HTERT RPE-1 (cell line): ENCODE data around the gene HBP1.
"Not testable (repeated sequence)": the region's sequence is repeated elsewhere in the genome, so short reads cannot be mapped to it uniquely, and the experiment has no call there.

Source experiments
- in situ Hi-C: fragments of 300-500 bp; cut with MboI; formaldehyde crosslinking; loops from 4 replicates; pipeline ENCODE4 v1.14.3; 2020; ENCODE audit warnings: low sequenced_read_pairs

The HBP1 gene

GRCh38 chr7:107168233-107169119 is at the start of gene HBP1:
HBP1 (plus strand) TSS chr7:107169003; CDS start chr7:107179894, 10,891 bp downstream.
- in situ Hi-C loops: no loop called here

DNA sequence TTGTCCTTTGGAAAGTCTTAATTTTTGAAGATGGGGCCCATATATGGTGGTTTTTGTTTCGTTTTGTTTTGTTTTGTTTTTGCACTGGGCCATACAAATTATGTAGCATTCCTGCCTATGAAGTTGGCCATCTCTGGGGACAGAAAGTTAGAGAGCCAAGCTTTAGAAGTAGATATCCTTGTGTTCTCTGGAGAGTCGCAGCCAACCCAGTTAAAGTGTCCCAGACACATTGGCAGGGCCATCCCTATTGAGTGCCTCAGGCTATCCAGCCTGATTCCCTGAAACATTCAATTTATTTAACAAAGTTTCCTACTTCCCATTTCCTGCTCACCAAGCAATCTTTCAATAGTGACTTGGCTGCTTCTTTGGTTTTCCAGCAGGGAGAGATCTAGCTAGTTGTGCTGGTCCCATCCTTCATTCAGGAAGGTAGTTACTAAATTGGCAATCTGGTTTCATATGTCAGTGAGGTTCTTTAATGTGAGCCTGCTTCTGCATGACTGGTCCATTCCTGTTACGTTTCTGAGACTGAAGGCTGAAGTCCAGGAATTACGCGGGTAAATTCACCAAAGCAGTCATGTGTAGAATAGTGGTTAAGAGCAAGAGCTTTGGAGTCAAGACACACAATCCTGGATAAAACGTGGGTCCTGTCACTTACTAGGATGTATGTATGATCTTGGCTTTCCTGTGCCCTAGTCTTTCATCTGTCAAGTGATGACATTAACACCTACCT is 49.3 kb upstream of the HBP1 start:
- in situ Hi-C loops: no loop called here

- in situ Hi-C loops: no loop called here
These were observed 46.3 kb upstream of the HBP1 start for GRCh38 chr7:107122486-107122911.

DNA sequence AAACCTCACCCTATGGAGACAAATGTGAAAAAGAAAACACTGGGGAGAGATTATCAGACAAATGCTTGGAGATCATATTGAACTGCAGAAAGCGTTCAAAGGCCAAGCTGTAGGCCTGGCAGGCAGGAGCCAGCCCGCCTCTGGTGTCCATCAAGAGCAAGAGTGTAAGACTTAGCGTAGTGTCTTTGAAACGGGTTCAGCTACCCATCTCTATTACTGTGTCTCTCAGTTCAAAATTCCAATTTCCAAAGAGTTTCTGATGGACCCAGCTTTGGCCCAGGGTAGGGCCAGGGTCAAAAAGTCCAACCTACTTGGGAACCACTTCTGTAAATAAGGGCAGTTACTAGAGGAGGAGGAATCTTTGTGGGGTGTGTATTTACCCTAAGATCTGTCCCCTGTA is 45.4 kb upstream of the HBP1 start:
- in situ Hi-C loops: no loop called here

- in situ Hi-C loops: no loop called here
These were observed 43.3 kb upstream of the HBP1 start for GRCh38 chr7:107125475-107125874.

DNA sequence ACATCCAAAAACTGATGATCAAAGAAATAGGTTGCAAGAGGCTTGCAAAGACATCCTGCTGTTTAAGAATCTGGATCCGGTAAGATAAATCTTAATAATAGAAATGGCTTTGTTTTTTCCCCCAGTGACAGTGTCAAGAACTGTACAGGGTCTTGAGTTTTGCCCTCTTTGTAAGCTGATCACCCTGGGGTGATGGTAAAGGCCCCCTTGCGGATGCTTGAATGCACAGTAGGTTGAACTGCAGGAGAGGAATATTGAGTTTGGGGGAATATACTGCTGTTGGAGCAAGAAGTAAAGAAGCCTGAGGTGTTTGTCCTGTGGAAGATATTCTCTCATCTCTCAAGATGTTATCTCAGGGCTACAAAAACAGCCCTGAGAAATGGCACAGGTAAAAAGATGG is 40.6 kb upstream of the HBP1 start:
- in situ Hi-C loops: no loop called here

GRCh38 chr7:107128748-107129147 is 40.1 kb upstream of the HBP1 start:
- in situ Hi-C loops: no loop called here

DNA sequence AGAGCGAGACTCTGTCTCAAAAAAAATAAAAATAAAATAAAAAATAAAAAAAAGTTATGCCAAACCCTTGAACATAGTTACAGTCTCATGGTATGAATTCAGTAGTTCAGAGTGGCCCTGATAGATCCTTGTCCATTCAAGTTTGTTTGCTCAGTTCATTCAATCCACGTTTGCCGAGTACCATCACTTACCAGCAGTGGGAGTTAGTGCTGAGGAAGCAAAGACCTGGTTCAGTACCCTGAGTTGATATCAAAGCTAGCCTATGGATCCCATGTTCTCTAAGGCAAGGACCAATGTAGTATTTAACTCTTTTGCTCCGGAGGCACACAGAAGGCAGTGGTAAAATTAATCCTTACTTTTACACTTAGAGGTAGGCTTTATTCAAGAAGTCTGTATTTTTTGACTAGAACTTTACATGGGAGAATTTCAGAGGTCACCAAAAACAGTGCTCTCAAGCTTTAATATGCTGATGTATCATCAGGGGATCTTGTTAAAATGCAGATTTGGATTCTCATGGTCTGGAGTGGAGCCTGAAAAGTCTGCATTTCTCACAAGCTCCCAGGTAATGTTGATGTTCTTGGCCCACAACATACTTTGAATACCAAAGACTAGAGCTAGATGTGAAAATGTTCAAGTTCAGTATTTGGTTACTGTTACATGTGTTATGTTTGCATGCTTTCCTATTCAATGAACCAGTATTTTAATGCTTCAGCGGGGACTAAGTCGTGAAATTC is 38.1 kb upstream of the HBP1 start:
- in situ Hi-C loops: no loop called here

DNA sequence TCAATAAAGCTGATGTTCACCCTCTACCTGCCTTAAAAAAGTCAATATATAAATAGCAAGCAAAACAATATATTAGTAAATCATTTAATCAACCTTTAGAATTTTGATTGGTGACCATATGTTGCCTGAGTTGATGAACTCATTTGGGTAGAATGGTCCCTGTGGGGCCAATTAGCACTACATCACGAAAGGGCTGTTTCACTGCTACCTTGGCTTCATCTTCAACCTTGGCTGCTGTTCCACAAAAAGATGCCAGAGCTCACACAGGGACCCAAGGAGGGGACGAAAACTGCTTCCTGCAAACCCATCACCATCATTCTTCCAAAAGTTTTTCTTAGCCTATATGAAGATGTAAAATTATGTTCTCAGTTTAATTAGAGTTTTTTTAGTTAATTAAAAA is 35.4 kb upstream of the HBP1 start:
- in situ Hi-C loops: no loop called here

GRCh38 chr7:107138696-107139420 is 29.9 kb upstream of the HBP1 start:
- in situ Hi-C loops: no loop called here

- in situ Hi-C loops: not testable (repeated sequence)
These were observed 24.9 kb upstream of the HBP1 start for GRCh38 chr7:107143875-107144274.

GRCh38 chr7:107145067-107145838 is 23.6 kb upstream of the HBP1 start:
- in situ Hi-C loops: no loop called here

DNA sequence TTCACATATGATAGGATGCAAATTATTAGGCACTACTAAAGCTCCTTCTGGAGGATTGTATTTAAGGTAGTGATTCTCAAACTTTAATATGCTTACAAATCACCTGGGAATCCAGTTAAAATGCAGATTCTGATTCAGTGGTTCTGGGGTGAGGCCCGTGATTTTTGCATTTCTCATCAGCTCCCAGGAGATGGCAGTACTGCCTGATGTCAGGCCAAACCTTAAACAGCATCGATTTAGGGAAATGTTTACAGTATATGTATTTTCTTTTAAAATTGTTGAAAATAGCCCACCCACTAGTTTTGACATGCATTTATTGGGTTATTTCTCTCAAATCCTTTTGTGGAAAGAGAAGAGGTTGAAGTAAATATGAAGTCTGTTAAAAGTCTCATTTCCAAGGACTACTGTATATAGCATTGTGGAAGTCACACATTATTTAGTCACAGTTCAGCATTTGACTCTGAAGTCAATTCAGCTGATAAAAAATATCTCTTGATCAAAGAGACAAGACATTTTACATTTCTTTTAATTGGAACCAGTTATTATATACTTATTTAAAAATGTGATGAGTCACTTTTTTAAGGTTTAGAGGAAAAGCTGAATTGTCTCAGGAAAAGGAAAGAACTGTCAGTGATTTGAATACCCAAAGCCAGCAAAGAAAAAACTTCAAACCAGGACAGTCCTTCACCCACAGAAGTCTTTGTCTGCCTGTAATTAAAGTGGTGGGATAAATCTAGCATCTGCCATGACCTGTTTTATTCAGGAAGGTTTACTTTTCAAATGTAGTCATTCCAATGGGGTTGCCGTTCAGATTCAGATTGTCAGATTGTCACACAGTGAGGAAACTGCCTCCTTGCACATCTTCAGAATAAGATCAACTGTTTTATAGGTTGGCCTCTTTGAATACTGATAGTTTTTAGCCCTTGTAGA is 21.1 kb upstream of the HBP1 start:
- in situ Hi-C loops: no loop called here

GRCh38 chr7:107148721-107149120 is 20.1 kb upstream of the HBP1 start:
- in situ Hi-C loops: no loop called here

DNA sequence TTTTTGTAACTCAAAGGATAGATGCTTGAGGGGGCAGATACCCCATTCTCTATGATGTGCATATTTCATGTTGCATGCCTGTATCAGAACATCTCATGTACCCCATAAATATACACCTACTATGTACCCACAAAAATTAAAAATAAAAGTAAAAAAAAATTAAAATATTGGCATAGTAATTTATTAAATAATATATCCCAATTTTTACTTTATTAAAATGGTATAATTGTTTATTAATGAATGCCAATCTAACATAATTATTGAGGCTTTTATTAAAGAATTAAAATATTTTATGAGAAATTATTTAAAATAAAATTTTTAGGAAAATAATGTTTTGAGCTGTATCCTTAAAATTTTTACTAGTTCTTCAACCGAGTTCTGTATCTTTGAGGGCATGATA is 18.9 kb upstream of the HBP1 start:
- in situ Hi-C loops: no loop called here

DNA sequence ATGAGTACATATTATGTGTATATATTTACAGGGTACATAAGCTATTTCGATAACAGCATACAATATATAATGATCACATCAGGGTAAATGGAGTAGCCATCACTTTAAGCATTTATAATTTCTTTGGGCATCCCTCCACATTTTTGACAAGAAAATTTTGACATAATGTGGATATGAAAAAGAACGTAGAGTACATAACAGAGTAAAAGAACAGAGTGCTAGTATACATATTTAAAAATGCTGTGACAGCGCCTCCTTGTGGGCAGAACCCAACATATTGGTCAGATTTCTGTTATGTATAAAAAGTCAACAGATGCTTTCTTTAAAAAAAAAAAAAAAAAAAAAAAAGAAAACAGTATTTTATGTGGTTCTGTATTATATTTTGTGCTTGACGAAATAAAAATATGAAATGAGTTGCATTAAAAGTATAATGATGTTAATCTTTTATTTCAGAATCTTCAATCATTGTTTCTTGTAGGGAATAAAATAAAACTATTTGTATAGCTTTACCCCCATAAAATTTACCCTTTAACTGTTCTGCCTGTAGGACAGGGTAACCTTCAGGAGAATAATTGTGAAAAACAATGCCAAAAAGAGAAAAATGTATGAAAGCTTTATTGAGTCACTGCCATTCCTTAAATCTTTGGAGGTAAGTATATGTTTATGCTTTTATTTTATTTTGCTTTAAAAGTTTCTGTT is 18.3 kb upstream of the HBP1 start:
- in situ Hi-C loops: no loop called here

DNA sequence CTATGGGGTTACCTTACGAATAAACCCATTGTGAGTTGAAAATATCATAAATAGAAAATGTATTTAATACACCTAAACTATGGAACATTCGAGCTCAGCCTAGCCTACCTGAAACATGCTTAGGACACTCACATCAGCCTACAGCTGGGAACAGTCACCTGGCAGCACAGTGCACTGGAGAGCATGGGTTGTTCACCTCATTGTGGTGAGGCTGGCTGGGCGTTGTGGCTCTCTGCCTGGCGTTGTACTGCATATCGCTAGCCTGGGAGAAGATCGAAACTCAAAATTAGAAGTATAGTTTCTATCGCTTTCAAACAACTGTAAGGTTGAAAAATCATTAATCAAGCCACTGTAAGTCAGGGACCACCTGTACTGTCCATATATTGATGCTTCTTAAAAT is 17.3 kb upstream of the HBP1 start:
- in situ Hi-C loops: no loop called here

GRCh38 chr7:107152011-107152410 is 16.8 kb upstream of the HBP1 start:
- in situ Hi-C loops: no loop called here
